NCI-H345 treated with DMSO at 0.1 percent for 48 hours (cell line): ENCODE measurements around the gene F10.

Experiments
- DNase-seq: peaks from one replicate; lab custom pipeline; 2025; ENCODE audit not compliant: unreplicated experiment; lab: John Stamatoyannopoulos, UW

The F10 gene

DNA sequence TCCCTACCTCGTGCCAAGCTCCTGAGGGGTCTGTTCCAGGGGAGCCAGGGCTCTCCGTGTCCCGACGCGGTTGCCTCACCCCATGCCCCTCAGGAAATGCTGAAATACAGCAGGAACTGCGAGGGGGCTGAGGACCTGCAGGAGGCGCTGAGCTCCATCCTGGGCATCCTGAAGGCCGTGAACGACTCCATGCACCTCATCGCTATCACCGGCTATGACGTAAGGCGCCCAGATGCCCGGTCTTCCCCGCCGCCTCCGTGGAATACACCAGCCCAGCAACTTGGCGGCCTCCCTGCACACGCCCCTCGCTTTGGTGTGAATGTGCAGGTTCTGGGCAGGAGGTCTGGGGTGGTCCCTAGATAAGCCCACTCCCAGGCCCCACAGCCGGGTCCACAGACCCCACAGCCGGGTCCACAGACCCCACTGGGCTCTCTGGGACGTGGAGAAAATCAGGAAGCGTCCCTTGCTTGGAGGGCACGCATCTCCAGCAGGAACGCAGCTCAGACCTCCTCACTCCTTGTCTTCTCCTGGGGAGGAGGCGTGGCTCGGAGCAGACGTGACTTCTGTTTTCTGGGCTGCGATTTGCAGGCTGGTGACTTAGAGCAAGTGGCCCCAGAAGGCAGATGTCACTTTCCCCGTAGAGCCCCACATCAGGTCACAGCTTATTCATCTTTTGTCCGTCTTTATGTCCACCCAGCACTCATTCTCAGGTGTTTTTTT lies 36.4 kb upstream of the F10 start:
- DNase-seq: no peak

- DNase-seq: no peak
Measured at GRCh38 chr13:113086991-113087922, 35.3 kb upstream of the F10 start.

DNA sequence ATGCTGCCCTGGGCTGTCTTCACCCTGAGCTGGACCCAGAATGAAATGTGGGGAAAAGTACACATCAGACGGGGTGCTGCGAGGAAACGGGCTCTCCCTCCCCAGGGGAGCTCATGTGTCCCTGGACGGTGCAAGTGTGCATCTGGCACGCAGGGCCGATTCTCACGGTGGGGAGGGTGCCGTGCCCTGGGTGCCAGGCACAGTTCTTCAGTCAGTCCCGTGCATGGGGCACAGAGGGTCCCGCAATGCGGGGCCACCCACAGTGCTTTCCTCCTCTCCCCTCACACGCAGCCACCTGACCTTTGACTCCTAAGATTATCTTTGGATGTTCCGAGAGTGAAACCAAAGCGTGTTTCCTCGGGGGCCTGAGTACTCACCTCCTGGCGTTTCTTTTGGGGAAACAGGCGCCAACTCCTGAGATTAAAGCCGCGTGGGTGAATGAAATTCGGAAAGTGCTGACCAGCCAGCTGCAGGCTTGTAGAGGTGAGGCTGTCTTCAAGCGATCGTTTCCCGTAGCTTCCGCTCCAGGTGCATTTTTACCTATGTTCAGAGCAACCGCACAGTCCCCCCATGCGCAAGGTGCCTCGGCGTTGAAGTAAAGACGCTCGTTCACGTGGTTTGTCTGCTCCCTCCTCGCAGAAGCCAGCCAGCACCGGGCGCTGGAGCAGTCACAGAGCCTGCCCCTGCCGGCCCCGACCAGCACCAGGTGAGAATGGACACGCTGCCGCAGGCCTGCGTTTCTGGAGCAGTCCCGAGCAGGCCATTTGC lies 34.5 kb upstream of the F10 start:
- DNase-seq: no peak

DNA sequence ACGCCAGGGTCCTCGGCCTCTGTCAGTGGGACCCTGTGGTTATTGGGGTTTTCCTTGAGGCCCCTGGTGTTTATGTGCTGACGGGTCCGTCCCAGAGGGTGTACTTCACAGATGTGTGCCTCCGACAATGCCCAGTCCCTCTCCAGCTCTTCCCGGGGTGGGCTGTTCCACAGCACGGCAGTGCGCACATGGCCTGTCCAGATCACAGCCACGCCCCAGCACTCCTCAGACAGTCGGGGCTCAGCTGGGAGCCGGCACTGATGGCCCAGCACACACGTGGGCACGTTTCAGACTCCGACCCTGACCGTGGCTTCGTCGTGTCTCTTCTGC lies 33.9 kb upstream of the F10 start:
- DNase-seq: no peak

DNA sequence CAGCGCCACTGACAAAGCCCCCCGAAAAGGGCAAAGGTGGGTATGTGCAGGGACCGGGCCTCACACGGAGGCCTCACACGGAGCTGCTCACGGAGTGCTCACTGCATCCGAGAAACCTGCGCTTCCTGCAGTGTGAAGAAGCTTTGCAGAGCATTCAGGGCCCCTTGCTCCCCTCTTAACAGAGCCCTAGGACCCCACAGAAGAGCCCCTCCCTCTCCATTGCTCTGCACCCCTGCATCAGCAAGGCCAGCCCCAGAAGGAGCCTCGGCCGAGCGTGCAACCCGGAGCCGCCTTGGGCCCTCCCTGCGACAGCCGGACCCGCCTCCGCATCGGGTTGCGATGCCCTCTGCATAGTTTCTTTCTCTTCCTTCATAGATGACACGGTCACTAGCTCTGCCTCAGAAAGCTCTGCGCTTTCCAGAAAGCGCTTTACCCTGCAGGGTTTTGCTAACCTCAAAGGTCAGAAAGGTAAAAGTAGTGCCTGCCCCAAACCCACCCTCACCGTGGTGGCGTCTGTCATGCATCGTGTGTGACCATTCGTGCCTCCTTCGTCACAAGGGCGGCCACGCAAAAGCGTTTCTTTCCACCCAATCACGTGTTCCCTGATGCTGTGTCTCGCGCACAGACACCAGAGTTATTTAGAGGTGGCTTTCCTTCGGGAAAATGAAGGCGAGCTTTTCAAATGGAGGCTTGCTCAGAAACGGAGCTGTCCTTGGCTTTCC lies 32.7 kb upstream of the F10 start:
- no peak for DNase-seq

DNA sequence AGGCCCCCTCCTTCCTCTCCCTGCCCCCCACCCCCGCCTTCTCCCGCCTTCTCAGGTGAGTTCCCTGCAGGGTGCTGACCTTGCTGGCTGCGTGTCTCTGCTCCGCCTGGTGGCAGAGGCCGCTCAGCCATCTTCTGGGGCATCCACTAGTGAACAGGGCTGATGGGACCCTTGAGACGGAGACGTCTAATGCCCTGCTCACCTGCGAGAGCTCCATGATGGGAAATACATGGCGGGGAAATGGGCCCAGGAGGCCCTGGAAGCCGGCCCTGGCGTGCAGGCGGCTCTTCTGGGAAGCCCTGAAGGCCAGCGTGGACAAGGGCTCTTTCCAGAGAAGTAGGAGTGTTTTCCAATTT lies 32.2 kb upstream of the F10 start:
- DNase-seq: no peak

- no peak for DNase-seq
Measured at GRCh38 chr13:113090806-113091205, 31.8 kb upstream of the F10 start.

GRCh38 chr13:113091211-113091771 lies 31.3 kb upstream of the F10 start:
- no peak for DNase-seq

DNA sequence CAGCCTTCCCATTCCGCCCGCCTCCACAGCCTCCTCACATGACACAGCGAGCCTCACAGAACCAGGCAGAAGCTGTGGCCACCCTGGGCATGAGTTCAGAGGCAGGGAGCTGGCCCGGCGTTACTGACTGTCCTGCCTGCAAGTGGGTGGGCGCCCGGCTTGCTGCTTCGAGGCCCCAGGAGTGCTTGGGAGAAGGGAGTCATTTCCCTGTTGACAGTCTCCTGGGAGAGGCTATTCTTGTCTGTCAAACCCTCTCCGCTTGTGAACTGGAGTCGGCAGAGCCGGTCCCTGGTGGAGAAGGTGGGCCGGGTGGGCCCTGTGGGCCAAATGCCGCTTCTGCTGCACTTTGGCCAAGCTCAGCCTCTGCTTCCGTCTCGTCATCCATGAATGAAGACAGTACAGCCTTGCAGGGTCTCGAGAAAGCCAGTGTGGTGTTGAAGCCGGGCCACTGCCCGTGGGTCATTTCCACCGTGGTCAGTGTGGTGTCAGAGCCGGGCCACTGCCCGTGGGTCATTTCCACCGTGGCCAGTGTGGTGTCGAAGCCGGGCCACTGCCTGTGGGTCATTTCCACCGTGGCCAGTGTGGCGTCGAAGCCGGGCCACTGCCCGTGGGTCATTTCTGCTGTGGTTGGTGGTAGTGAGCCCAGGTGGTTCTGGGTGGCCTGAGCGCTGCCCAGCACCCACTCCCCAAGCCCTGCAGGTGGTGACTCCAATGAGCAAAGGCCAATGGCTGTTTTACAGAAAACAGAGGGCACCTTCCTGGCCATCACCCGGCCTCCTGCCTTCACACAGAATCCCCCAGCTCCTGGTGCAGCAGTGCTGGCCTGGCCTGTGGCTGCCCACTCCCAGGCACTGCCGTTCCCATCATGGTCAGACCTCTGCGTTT lies 30.5 kb upstream of the F10 start:
- DNase-seq: no peak

GRCh38 chr13:113092776-113093579 lies 29.6 kb upstream of the F10 start:
- DNase-seq: no peak

DNA sequence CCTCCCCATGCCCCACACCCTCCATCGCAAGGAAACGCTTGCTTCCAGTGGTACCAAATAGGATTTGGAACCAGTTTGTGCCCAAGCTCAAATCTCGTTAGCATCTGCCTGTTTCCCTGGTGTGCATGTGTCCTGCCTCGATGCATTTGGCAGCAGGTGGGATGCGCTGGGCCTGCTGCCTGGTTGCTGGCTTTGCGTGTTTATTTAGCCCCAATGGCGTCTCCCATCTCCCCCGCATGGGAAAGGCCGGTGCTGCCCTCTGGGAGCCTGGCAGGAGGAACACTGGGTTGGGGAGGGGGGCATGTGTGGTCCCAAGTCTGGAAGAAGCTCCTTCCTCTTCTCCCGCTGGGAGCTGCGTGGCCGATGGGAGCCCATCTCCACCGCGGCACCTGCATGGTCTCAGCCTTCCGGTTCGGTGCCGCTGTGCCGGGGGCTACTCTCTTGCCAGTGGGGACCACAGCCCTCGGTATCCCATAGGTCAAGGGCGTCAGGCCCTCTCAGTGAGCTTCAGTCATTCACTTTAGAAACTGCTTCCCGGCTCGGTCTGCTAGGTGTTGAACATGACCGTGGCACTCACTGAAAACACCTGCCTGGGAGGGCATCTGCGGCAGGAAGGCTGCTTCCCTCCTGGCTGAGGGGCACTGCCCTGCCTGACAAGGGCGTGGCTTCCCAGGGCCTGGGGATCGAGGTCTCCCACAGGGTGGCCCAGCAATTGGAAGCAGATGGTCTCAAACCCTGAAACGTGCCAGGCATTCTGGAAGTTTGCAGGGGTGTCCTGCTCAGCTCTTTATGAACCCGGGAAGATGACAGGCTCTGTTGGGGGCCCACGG lies 28.8 kb upstream of the F10 start:
- no peak for DNase-seq

DNA sequence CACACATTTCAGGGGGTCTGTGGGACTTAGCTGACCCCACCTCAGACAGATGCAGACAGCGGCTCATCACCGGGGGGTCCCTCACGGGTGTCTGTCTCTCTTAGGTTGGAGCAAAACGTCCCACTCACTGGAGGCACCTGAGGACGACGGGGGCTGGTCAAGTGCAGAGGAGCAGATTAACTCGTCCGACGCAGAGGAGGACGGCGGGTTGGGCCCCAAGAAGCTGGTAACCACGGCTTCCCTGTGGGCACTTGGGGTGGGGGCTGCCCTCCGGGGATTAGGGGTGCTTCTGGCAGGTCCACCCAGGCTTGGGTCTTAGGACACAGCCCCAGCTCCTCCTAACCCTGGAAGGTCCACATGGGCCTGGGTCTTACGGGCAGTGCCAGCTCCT lies 28.2 kb upstream of the F10 start:
- DNase-seq: no peak

DNA sequence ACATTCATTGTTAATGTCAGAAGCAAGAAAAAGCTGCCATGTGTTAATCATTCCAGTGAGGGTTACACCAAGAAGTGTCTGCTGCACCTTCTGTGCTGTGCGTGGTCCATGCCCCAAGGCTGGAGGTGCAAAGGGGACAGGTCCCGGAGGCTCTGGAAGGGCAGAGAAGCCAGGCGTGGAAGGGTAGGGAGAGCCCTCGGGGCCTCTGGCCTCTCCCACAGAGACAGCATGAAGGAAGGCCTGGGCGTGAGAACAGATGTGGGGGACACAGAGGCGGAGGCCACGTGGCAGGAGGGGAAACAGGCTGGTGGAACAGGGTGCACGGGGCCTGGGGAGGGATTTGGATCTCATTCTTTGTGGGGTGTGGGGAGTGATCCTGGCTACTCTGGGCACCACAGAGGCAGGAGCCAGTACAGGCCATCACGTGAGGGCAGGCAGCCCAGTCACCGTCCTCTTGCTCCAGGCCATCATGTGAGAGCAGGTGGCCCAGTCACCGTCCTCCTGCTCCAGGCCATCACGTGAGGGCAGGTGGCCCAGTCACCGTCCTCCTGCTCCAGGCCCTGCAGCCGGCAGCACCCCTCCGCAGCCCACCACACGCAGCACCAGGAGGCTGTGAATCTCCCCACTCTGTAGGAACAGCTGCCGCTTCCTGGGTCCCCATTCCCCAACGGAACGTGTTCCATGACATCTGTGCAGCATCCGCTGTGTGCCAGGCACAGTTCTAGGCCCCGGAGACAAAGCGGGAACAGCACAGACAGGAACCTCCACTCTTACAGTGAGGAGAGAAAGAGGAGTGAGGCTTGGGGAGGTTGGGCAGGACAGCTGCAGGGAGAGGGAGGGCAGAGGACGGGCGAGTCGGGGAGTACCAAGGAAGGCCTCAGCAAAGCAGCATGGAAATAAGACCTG lies 27.2 kb upstream of the F10 start:
- no peak for DNase-seq

- DNase-seq: no peak
Measured at GRCh38 chr13:113096052-113096744, 26.4 kb upstream of the F10 start.

- no peak for DNase-seq
Measured at GRCh38 chr13:113096745-113097305, 25.8 kb upstream of the F10 start.

DNA sequence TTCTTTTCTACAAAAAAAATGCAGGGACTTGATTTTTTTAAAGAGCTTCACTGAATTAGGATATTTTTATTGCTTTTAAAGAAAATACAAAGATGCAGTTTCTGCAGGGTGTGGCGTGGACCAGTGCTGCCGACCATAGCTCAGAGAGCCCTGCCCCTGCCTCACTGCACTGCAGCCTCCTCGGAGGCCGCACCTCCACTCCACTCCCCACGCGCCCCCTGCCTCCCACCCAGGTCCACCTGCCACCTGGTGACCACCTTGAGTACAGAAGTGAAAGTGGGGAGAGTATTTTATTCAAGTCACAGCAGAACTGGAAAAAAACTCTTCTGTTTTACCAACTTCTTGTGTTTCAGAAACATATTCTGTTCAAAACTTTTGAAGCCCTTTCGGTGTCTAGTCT lies 24.9 kb upstream of the F10 start:
- no peak for DNase-seq
